Retina (tissue), 1 donor: ENCODE measurements around the gene BTN3A1.
"Not testable (repeated sequence)": the region's sequence is repeated elsewhere in the genome, so short reads cannot be mapped to it uniquely, and the experiment has no call there.

Experiments
- DNase-seq: peaks from one replicate; pipeline ENCODE4 v3.0.0-alpha.2; 2016

BTN3A1 gene

DNA sequence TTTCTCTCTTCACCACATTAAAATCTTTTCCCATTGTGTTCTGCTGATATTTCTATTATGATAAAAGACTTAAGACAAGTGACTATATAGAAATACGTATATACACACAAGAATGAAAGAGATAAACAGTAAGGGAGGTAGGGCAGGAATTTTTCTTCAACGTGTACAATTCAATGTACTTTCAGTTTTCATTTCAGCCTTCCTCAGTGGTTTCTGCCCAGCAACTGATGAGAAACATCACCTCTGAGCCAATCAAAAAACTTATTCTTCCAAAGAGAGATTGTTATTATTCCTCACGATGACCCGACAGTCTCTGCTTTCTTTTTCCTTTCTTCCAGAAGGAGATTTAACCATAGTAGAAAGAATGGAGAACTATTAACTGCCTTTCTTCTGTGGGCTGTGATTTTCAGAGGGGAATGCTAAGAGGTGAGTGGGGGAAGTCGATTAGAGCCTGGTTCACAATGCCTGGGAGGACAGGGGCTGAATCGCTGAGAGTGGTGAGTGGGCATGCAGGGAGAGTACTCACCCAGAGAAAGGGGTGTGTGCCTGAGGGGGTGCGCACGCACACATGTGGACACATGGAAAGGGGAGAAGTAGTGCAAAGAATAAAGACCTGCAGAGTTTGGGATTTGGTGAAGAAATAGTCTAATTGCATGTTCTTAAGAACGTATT is at the start of gene BTN3A1:
TSS of gene BTN3A1 (plus strand) at position 289 of the 672 bp plus-strand sequence. CDS start 3,289 bp downstream, outside the sequence.
- peak; percentile 87 for DNase-seq

DNA sequence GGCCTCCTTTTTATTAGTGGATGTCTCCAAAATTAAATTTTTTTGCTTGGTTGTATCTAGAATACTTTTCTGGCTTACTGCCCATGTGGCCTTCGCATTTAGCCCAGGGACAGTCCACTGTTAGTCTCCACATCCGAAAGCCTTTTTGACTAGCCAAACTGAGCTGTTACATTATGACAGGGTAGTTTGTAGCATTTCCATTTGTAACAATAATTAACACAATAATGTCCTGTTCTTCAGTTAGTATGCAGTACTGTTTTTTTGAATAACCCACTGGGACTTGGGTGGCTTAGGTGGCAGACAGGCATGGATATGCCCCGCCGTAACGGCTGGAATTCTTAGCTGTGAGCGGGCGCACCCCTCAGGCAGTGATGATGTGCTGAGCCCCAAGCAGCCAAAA is 49.8 kb upstream of the BTN3A1 start:
- no peak for DNase-seq

DNA sequence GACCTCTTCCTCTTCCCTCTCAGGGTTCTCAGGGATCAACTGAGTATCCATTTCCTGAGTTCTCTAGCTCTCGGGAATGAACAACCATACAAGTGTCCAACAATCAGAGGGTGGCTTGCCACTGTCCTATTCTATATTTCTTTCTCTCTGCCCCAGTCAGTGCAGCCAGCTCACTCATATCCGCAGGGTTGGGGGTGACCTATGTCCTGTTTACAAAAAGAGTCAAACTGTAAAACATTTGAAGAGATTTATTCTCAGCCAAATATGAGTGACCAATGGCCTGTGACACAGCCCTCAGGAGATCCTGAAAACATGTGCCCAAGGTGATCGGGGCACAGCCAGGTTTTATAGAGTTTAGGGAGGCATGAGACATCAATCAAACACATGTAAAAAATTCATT is 47.9 kb upstream of the BTN3A1 start:
- no peak for DNase-seq

DNA sequence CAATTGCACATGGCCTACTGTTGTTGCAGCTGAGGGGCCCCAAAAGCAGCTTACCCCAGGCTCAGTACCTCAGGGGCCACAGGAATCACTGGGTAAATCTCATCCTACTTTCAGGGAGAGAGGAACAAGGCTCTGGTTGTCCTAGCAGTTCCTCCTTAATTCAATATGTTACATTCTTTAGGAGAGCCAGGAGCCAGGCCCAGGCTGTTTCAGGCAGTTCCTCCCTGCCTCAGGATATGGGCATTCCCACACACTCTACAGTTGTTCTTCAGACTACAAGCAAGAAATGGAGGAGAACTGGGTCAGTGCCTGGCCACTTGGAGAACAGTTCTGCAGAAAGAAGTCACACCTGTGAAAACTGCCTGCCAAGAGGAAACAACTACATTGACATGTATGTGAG is 46.7 kb upstream of the BTN3A1 start:
- no peak for DNase-seq

DNA sequence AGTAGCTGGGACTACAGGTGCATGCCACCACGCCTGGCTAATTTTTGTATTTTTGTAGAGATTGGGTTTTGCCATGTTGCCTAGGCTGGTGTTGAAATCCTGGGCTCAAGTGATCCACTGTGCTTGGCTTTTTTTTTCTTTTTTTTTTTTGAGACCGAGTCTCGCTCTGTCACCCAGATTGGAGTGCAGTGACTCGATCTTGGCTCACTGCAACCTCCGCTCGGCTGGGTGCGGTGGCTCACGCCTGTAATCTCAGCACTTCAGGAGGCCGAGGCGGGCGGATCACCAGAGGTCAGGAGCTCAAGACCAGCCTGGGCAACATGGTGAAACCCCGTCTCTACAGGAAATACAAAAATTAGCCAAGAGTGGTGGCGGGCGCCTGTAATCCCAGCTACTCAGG is 44.5 kb upstream of the BTN3A1 start:
- DNase-seq = not testable (repeated sequence)

DNA sequence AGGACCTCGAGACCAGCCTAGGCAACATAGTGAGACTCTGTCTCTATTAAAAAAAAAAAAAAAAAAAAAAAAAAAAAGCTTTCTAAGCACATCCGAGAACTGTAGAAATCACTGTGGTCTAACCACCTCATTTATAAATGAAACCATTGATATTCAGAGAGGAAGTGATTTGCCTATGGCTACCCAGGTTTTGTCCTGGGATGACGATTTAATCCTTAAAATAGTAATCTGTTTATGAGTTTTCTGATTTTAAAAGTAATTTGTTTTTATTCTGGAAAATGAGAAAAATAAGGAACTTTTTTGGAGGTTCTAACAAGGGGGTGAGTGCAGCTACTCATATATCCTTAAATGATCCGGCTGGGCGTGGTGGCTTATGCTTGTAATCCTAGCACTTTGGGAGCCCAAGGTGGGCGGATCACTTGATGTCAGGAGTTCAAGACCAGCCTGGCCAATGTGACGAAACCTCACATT is 43.5 kb upstream of the BTN3A1 start:
- DNase-seq = no peak

DNA sequence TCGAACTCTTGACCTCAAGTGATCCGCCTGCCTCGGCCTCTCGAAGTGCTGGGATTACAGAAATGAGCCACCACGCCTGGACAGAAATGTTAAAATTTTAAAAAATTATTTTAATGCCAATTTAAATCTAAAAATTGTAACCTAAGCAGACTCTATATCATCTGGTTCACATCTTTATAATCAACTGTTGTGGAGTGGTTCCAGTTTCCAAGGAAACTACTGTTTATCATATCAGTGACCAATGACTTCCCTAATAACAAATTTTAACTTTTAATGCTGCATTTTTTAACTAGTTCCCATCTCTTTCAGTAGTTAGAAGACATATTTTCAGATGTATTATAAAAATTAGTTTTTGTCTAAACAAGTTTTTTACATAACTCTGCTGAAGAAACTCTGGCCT is 42.3 kb upstream of the BTN3A1 start:
- DNase-seq = no peak

DNA sequence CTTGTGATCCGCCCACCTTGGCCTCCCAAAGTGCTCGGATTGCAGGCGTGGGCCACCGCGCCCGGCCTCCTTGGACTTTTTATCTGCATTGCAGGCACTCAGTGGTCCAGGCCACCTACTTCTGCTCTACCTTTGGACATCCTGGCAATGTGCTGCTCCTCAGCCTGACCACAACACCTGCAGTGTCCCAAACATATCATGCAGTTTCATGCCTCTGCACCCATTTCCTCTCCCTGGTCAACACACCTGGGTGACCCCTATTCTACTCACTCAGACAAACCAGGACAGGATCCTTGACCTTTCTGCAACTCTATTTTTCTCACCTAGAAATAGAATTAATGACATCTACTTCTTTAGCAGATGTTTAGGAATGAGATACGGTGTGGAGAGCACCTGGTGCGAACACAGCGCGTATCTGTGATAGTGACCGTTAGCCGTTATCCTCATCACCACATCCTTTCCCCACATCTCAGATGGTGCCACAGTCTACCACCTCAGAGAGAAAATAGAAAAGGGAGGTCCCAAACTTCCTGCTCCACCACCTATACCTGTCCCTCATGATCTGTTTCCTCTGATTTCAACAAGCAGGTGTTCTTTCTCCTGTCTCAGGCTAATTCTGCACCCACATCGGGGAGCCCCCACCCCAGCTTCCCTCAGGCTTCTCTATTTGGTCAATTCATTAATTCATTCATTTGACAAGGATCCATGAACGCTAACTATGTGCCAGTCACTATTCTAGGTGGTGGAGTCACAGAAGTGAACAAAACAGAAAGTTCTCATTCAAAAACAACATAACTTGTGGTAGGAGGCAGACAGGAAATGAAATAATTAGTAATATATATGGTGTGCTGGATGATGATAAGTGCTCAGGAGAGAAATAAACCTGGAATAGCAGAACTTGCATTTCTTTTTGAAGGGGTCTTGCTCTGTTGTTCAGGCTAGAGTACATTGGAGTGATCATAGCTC is 41.3 kb upstream of the BTN3A1 start:
- no peak for DNase-seq

DNA sequence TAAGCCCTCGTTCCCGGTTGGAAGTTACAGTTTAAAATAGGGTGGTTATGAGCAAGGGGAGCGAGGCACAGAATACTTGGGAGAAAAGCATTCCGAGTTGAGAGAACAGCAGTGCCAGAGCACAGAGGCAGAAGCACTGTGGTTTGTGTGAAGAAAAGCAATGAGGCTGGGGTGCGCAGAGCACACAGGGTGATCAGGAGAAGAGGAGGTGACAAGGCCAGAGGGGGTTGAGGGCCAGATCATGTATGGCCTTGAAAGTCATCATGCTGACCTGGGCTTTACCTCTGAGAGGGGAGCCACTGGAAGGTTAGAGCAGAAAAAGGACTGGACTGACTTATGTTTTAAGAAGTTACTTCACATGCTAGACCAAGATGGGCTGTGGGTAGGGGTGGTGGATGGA is 40.5 kb upstream of the BTN3A1 start:
- DNase-seq = no peak

DNA sequence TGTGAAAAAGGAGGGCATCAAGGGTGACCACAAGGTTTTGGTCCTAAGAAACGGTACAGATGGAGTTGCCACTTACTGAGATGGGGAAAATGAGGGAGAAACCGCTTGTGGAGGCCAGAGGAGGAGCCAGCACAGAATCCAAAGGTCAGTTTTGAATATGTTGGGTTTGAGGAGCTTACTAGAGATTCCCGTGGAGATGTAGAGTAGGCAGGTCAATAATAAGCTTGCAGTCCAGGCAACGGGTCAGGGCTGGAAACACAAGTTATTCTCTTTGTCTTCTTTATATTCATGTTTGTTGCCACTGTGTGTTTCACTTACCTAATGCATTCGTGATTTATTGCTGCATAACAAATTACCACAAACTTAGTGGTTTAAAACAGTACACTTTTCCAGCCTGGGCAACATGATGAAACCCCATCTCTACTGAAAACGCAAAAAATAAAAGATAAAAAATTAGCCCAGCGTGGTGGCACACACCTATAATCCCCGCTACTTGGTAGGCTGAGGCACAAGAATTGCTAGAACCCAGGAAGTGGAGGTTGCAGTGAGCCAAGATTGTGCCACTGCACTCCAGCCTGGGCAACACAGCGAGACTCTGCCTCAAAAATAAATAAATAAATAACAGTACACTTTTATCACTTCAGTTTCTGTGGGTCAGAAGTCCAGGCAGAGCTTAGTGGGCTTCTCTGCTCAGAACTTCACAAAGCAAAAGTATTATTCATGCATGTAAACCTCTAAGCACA is 39.8 kb upstream of the BTN3A1 start:
- DNase-seq = no peak

DNA sequence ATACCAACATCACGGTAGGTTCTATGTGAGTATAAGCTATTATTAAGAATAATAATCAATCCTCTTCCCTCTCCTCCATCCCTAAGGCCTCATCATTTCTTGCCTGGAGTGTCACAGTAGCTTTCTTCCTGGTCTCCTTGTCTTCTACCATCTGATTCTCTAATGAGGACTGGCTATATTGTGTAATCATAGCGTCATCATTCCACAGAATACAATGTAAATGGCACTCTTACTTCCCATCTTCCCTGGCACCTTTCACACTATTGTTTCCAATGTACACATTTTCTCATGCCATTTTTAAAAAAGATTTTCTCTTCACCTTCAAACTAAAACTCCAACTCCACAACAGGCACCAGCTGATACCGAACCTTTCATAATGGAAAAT is 39.2 kb upstream of the BTN3A1 start:
- DNase-seq = no peak

DNA sequence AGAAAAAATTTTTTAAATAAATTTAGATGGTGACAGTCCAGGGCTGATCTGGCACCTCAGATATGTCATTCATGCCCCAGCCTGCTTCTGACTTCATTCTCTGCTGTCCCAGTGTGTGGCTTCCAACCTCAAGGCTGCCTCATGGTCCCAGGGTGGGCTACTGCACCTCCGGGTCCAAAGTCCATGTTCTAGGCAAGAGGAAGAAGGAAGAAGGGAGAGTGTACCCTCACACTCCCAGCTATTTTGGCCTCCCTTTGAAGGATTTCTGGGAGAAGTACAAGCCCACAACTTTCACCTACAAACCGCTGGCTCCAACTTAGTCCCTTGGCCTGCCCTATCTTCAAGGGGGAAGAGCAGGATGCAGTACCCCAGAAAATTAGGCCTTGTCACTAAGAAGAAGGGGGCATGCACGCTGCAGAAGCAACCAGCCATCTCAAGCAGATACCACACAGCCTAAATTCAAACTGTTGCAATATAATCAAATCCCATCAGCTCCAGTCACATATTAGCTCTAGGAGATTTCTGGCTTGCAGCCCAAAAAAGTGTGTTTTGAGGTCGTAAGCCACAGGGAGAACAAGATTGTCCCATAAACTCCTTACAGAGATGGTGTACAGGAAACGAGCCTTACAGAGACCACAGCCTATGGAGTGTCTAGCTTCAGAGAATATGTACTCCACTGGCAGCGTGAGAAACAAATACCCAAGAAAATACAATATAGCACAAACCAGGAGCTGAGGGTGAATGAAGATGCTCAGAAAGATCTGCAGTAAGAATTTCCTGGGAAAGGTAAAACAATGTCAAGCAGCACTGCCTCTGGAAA is 38.0 kb upstream of the BTN3A1 start:
- DNase-seq = no peak

DNA sequence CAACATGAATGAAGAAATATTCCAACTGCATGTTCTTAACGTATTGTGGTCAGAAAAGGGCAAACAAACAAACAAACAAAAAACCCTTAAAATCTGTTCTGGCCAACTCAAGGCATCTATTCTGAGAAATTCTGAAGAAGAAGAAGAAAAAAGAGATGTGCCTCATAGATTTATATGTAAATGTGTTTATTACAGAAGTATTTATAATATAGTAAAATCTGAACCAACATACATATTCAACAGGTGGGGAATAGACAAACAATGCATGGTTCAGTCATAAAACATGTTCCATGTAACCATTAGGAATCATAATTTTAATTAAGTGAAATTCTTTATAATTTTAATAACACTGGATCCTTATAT is 36.5 kb upstream of the BTN3A1 start:
- no peak for DNase-seq

DNA sequence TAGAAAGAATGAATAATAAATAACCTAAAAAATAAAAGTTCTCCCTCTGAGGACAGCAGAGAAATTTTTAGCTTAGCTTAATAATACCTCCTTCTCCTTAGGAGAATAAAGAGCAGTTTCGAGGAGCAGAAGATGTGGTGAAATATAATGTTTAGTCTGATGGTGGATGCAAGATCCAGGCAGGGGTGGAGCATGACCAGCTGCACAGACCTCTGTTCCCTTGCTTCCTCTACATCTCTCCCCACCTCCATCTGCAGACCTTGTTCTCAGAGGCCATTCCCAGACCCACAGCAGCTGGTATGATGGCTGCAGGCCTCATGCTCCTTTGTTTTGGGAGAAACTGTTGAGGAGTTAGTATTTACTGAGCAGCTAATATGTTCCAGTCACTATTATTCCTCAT is 35.6 kb upstream of the BTN3A1 start:
- DNase-seq = no peak

DNA sequence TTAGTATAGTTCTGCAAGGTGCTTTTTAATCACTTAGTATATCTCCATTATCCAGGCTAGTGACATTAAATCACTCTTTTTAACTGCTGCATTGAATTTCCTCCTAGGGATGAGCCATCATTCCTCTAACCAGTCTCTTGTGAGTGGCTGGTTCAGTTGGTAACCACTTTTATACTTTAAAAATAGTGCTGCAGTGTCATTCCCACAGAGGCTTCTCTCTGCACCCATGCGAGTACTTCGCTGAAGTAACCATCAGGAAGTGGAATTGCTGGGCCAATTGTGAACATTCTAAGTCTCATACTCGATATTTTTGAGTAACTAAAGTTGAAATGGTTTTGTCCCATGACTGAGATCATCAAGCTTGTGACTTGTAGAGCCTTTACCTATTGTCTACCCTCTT is 35.0 kb upstream of the BTN3A1 start:
- no peak for DNase-seq

DNA sequence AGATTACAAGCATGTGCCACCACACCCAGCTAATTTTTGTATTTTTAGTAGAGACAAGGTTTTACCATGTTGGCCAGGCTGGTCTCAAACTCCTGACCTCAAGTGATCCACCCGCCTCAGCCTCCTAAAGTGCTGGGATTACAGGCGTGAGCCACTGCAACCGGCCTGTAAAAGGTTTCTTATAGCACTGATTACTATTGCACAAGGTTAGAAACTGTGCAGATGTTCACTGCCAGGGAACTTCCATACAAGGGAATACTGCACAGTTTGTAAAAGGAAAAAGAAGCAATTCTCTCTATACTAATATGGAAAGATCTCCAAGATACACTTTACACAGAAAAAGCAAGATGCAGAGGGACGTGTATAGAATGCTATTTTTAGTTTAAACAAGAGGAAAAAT is 30.3 kb upstream of the BTN3A1 start:
- DNase-seq = not testable (repeated sequence)

DNA sequence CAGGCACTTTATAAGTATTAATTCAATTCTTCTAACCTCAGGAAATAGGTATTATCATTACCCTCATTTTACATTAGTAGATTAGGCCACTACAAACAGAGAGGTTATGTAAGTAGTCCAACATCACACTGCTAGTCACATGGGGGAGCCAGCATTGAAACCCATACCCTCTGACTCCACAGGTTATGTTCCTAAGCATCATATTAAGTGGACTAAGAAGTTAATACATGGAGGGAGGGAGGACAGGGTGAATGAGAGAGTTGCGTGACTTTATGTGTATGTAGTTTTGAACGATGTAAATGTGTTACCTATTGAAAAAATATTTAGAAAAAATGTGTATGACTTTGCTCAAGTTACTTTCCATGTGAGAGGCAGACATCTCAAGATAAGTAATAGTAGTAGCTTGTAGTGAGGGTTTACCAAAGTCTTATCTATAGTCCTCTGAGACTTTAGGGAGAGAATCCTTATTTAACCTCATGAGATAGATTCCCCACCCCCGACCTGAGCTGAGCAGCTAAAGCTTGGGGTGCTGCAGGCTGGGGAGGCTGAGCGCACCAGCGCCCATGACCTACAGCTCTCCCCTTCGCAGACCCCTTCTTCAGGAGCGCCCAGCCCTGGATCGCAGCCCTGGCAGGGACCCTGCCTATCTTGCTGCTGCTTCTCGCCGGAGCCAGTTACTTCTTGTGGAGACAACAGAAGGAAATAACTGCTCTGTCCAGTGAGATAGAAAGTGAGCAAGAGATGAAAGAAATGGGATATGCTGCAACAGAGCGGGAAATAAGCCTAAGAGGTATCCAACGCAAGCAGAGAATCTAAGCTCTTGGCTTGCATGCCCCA is 29.5 kb upstream of the BTN3A1 start:
- DNase-seq = no peak

DNA sequence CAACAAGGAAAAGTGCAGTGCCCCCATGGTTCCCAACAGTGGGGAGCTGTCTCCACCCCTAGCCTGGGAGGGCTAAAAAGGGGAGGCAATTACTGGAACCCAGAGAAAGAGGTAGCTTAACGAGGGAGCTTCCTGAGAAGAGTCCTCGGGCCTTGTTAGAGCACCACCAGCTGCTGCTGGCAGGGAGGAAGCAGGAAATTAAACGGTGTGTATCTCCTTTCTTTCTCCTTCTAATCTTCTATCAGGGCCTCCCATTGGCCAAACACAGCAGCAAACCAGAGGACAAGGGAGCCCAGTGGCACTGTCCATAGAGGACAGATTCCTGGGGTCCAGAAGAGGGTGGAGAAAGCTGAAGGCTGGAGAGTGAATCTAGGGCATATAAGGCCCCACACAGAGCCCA is 26.8 kb upstream of the BTN3A1 start:
- DNase-seq = no peak

DNA sequence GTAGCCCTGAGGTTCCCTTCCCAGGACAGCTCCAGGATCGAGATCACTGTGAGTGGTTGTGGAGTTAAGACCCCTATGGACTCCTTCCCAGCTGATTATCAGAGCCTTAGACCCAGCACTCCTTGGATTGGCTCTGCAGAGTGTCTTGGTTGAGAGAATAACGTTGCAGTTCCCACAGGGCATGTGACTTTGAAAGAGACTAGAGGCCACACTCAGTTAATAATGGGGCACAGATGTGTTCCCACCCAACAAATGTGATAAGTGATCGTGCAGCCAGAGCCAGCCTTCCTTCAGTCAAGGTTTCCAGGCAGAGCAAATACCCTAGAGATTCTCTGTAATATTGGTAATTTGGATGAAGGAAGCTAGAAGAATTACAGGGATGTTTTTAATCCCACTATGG is 24.4 kb upstream of the BTN3A1 start:
- peak; percentile 2 for DNase-seq

DNA sequence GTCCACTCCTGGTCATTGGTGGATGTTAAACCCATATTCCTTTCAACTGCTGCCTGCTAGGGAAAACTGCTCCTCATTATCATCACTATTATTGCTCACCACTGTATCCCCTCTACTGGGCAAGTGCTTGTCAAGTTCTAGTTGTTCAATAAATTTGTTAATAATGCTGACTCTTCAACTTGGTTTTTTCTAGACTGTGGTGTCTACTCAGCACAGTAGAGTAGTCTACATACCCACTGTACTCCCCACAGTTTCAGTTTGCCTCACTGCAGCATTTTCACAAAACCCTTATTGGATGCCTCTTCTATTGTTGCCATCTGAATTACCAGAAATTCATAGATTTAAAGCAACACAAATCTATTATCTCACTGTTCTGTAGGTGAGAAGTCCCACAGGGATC is 23.9 kb upstream of the BTN3A1 start:
- not testable (repeated sequence) for DNase-seq

DNA sequence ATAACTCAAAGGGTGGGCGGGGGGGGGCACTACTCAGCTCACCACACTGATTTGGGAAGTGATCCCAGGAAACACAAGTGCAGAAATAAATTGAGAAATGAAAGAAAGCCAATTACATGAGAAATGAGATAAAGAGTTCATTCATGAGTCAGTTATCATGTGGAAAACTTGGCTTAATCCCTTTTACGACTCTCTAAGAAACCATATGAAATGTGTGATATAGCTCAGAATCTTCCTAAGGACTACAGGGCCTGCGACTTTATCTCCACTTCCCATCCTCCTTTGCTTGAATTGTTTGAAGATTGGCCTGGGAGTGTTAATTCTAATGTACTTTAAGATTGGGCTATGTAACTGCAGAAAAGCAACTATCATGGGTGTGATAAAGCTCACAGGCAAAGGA is 22.8 kb upstream of the BTN3A1 start:
- no peak for DNase-seq

DNA sequence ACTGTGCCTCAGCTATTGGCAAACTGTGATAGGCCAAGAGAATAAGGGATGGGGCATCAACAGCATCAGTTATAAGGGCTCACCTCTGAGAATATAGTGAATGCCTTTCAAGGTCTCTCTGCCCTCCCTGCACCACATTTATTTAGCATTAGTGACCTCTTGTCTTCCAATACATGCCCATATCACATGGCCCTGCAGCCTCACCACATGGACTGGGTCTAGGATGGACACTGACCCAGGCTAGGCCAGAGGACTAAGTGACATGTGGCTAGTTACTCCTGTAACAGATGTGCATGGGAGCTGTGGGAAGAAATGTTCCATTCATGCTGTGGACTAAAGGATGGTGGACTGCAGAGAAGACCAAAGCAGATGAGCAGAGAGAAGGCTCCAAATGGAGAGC is 22.3 kb upstream of the BTN3A1 start:
- DNase-seq = no peak
